Measurements from ENCODE around the gene NDUFS1.
"Not testable (repeated sequence)": the region's sequence is repeated elsewhere in the genome, so short reads cannot be mapped to it uniquely, and the experiment has no call there.

Gene NDUFS1

GRCh38 chr2:206095536-206096332 is 63.5 kb downstream of the NDUFS1 start:
- no peak for DNase-seq

GRCh38 chr2:206092297-206092696 is 66.9 kb downstream of the NDUFS1 start:
- DNase-seq: no peak

- DNase-seq: no peak
These were observed 71.0 kb downstream of the NDUFS1 start for GRCh38 chr2:206088248-206088647.

- no peak for DNase-seq
These were observed 72.4 kb downstream of the NDUFS1 start for GRCh38 chr2:206086716-206087350.

GRCh38 chr2:206085742-206086445 is 73.3 kb downstream of the NDUFS1 start, which contains the start of gene INO80D:
Gene INO80D (minus strand): TSS chr2:206086174. CDS start chr2:206063016, 23,158 bp downstream.
- peak; percentile 67 for DNase-seq

- DNase-seq: no peak
These were observed 74.1 kb downstream of the NDUFS1 start for GRCh38 chr2:206084870-206085741.

- DNase-seq: peak; percentile 18
These were observed 74.8 kb downstream of the NDUFS1 start for GRCh38 chr2:206084439-206084869.

- DNase-seq: no peak
These were observed 75.4 kb downstream of the NDUFS1 start for GRCh38 chr2:206083602-206084438.

- no peak for DNase-seq
These were observed 76.9 kb downstream of the NDUFS1 start for GRCh38 chr2:206082298-206082843.

- DNase-seq: no peak
These were observed 78.3 kb downstream of the NDUFS1 start for GRCh38 chr2:206080927-206081326.

GRCh38 chr2:206079699-206080465 is 79.4 kb downstream of the NDUFS1 start:
- DNase-seq: no peak

- DNase-seq: not testable (repeated sequence)
These were observed 81.4 kb downstream of the NDUFS1 start for GRCh38 chr2:206077879-206078278.

GRCh38 chr2:206075113-206075512 is 84.1 kb downstream of the NDUFS1 start:
- DNase-seq: no peak

GRCh38 chr2:206071807-206072206 is 87.4 kb downstream of the NDUFS1 start:
- DNase-seq: no peak

- no peak for DNase-seq
These were observed 89.8 kb downstream of the NDUFS1 start for GRCh38 chr2:206069417-206069816.

- no peak for DNase-seq
These were observed 91.0 kb downstream of the NDUFS1 start for GRCh38 chr2:206068207-206068606.
